ENCODE data around the gene CHRNA7. TPM values are rescaled to one million over a fixed set of nuclear protein-coding genes. Genes with fewer than 3 reads are reported as not detected.

CHRNA7 gene
- total RNA-seq, 1 donor, result 2.0 TPM

- Histone ChIP-seq H3K4me1 (ENCODE audit: insufficient read depth, low read length) (no peaks in the 10 kb centered on the region), H3K9me3 (ENCODE audit: low read depth, low read length) (no peaks in the 10 kb centered on the region), H3K27me3 (ENCODE audit: insufficient read depth, low read length) (no peaks in the 10 kb centered on the region), H3K4me3 (ENCODE audit: low read length) (no peak overlapping the region)
Observed at GRCh38 chr15:32104061-32104995, 74.0 kb downstream of the CHRNA7 start.

GRCh38 chr15:32105258-32106241, 75.2 kb downstream of the CHRNA7 start:
- Histone ChIP-seq H3K4me1 (ENCODE audit: insufficient read depth, low read length) (no peaks in the 10 kb centered on the region), H3K4me3 (ENCODE audit: low read length) (no peak overlapping the region), H3K9me3 (ENCODE audit: low read depth, low read length) (no peaks in the 10 kb centered on the region), H3K27me3 (ENCODE audit: insufficient read depth, low read length) (no peaks in the 10 kb centered on the region)

DNA sequence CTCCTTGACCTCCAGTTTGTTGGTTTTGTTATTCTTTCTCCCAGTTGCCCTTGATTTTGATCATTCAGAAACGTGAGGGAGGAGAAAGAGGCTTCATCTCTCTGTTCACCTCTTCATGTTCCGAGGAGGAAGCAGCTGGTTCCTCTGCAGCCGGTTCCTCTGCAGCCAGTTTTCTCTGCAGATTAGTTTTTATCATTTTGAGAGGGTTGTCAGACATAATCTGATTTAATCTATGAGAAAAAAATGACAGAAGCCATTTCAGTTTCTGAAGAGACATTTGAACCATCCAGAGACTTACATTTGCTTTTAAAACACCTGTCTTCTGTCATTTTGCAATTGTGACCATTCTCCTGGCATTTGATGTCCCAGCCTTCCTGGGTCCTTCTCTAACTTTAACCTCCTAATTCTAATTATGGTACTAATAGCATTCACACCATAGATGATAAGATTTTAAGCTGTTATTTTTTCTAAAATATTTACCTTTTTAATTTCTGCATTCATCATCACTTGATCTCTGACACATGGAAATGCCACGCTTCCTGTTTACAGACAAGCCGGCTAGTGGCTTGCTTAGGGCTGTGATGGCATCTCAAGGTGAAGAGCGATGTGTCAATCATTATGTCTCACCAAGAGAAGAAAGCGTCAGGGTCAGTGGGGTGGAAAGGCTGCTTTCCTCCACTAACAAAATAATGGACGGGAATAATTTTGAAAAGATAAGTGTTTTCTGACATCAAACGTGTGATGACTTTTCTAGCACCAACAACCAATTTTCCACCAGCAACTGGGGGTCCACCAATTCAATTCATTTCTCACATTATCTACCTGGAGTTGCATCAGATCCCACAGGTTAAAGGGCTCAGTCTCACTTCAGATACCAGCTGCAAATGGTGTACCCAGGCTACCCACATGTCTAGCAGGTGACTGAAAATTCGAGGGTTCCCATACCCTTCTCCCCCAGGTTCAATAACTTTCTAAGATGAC, 76.4 kb downstream of the CHRNA7 start:
- no peak overlapping the region for H3K4me3 ChIP-seq (ENCODE audit: low read length)
- H3K9me3 ChIP-seq (ENCODE audit: low read depth, low read length), result no peaks in the 10 kb centered on the region
- no peaks in the 10 kb centered on the region for H3K4me1 ChIP-seq (ENCODE audit: insufficient read depth, low read length)
- H3K27me3 ChIP-seq (ENCODE audit: insufficient read depth, low read length), result no peaks in the 10 kb centered on the region

- no peaks in the 10 kb centered on the region for H3K27me3 ChIP-seq (ENCODE audit: insufficient read depth, low read length)
- H3K9me3 ChIP-seq (ENCODE audit: low read depth, low read length), result no peaks in the 10 kb centered on the region
- H3K4me1 ChIP-seq (ENCODE audit: insufficient read depth, low read length), result no peaks in the 10 kb centered on the region
- H3K4me3 ChIP-seq (ENCODE audit: low read length), result no peak overlapping the region
Observed at GRCh38 chr15:32107477-32108080, 77.3 kb downstream of the CHRNA7 start.

GRCh38 chr15:32108661-32109060, 78.3 kb downstream of the CHRNA7 start:
- Histone ChIP-seq H3K27me3 (ENCODE audit: insufficient read depth, low read length) (no peaks in the 10 kb centered on the region), H3K4me3 (ENCODE audit: low read length) (no peak overlapping the region), H3K4me1 (ENCODE audit: insufficient read depth, low read length) (no peaks in the 10 kb centered on the region), H3K9me3 (ENCODE audit: low read depth, low read length) (no peaks in the 10 kb centered on the region)

DNA sequence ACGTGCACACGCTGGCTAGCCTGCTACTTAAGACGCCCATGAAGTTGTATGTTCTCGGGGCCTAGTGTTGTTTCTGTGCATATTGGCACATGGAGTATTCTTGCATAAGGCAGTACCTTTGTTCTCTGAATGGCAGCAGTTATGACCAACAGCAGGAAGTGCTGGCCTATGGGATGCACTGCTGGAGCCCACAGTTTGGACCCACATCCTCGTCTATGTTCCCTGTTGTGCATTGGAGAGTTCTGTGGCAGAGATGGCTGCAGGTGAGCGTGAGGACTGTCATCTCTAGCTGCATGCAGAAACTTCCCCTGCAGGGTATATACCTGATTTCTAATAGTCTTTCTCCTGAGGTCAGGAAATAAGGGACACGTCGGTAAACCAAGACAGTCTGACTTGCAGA, 81.8 kb downstream of the CHRNA7 start:
- Histone ChIP-seq H3K4me1 (ENCODE audit: insufficient read depth, low read length) (no peaks in the 10 kb centered on the region), H3K27me3 (ENCODE audit: insufficient read depth, low read length) (no peaks in the 10 kb centered on the region), H3K9me3 (ENCODE audit: low read depth, low read length) (no peaks in the 10 kb centered on the region), H3K4me3 (ENCODE audit: low read length) (no peak overlapping the region)

- H3K27me3 ChIP-seq (ENCODE audit: insufficient read depth, low read length), result no peaks in the 10 kb centered on the region
- H3K9me3 ChIP-seq (ENCODE audit: low read depth, low read length), result no peaks in the 10 kb centered on the region
- H3K4me1 ChIP-seq (ENCODE audit: insufficient read depth, low read length), result no peaks in the 10 kb centered on the region
- no peak overlapping the region for H3K4me3 ChIP-seq (ENCODE audit: low read length)
Observed at GRCh38 chr15:32113224-32113623, 82.9 kb downstream of the CHRNA7 start.

- Histone ChIP-seq H3K4me3 (ENCODE audit: low read length) (no peak overlapping the region), H3K9me3 (ENCODE audit: low read depth, low read length) (no peaks in the 10 kb centered on the region), H3K4me1 (ENCODE audit: insufficient read depth, low read length) (no peaks in the 10 kb centered on the region), H3K27me3 (ENCODE audit: insufficient read depth, low read length) (no peaks in the 10 kb centered on the region)
Observed at GRCh38 chr15:32117122-32117521, 86.8 kb downstream of the CHRNA7 start.

DNA sequence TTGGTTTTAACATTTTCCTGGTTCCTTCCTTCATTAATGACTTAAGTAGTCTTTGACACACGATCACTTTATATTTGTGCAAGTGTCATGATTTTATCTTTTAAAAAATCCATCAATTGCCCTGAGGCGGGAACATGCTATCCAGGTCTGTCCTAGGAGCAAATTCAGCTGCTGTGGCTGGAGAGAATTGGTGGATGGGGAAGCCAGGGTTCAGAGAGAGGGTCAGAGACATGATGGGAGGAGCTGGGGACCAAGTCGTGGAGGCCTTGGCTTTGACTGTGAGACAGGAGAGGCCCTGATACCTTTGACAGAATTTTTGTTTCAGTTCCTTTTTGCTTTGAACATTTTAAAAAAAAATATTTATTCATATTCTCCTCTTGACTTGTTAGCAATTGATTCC, 89.0 kb downstream of the CHRNA7 start:
- Histone ChIP-seq H3K27me3 (ENCODE audit: insufficient read depth, low read length) (no peaks in the 10 kb centered on the region), H3K9me3 (ENCODE audit: low read depth, low read length) (no peaks in the 10 kb centered on the region), H3K4me1 (ENCODE audit: insufficient read depth, low read length) (no peaks in the 10 kb centered on the region), H3K4me3 (ENCODE audit: low read length) (no peak overlapping the region)

GRCh38 chr15:32119694-32120330, 89.5 kb downstream of the CHRNA7 start:
- H3K4me1 ChIP-seq (ENCODE audit: insufficient read depth, low read length), result no peaks in the 10 kb centered on the region
- H3K27me3 ChIP-seq (ENCODE audit: insufficient read depth, low read length), result no peaks in the 10 kb centered on the region
- H3K9me3 ChIP-seq (ENCODE audit: low read depth, low read length), result no peaks in the 10 kb centered on the region
- no peak overlapping the region for H3K4me3 ChIP-seq (ENCODE audit: low read length)

GRCh38 chr15:32120577-32121383, 90.5 kb downstream of the CHRNA7 start:
- H3K27me3 ChIP-seq (ENCODE audit: insufficient read depth, low read length), result no peaks in the 10 kb centered on the region
- H3K9me3 ChIP-seq (ENCODE audit: low read depth, low read length), result no peaks in the 10 kb centered on the region
- H3K4me1 ChIP-seq (ENCODE audit: insufficient read depth, low read length), result no peaks in the 10 kb centered on the region
- H3K4me3 ChIP-seq (ENCODE audit: low read length), result no peak overlapping the region

GRCh38 chr15:32121384-32121695, 91.0 kb downstream of the CHRNA7 start:
- Histone ChIP-seq H3K27me3 (ENCODE audit: insufficient read depth, low read length) (no peaks in the 10 kb centered on the region), H3K4me3 (ENCODE audit: low read length) (no peak overlapping the region), H3K9me3 (ENCODE audit: low read depth, low read length) (no peaks in the 10 kb centered on the region), H3K4me1 (ENCODE audit: insufficient read depth, low read length) (no peaks in the 10 kb centered on the region)

GRCh38 chr15:32122013-32122412, 91.7 kb downstream of the CHRNA7 start:
- no peaks in the 10 kb centered on the region for H3K27me3 ChIP-seq (ENCODE audit: insufficient read depth, low read length)
- H3K4me3 ChIP-seq (ENCODE audit: low read length), result no peak overlapping the region
- no peaks in the 10 kb centered on the region for H3K9me3 ChIP-seq (ENCODE audit: low read depth, low read length)
- no peaks in the 10 kb centered on the region for H3K4me1 ChIP-seq (ENCODE audit: insufficient read depth, low read length)
